ENCODE data around the gene GPRC5C.

GPRC5C gene

DNA sequence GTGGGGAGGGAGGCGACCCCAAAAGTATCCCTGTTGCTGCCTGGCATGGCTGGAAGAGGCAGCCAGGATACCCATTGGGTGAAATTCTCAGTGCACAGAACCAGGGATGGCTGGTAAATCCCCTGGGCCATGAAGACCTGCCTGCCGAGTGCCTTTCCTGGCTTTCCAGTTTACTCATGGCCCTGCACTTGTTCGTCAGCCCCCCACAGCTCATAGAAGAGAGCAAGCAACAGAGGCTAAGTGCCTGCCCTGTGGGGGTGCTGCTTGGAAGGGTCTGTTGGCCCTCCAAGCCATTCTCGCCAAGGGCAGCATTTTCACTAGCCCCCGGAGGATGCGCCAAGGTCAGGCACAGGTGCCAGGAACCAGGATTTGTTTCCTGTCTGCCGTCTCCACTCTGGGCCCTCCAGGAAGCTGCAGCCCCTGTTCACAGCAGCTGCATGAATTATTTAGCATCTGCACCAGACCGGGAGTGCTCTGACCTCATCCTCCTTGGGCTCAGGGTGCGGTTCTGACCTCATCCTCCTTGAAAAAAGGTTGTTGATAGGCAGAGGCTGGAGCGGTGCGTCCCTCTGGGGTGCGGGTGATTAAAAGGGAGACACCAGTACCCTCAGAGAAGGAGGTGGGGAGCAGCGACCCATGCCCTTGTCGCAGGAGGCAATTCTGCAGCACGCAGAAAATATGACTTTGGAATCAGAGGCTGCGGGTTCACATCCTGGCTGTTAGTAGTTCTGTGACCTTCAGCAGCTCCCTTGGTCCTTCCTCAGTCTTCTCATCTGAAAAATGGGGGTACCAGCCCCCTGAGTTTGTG, 20.3 kb downstream of the GPRC5C start:
- no peak for DNase-seq (ENCODE audit: low spot score)

DNA sequence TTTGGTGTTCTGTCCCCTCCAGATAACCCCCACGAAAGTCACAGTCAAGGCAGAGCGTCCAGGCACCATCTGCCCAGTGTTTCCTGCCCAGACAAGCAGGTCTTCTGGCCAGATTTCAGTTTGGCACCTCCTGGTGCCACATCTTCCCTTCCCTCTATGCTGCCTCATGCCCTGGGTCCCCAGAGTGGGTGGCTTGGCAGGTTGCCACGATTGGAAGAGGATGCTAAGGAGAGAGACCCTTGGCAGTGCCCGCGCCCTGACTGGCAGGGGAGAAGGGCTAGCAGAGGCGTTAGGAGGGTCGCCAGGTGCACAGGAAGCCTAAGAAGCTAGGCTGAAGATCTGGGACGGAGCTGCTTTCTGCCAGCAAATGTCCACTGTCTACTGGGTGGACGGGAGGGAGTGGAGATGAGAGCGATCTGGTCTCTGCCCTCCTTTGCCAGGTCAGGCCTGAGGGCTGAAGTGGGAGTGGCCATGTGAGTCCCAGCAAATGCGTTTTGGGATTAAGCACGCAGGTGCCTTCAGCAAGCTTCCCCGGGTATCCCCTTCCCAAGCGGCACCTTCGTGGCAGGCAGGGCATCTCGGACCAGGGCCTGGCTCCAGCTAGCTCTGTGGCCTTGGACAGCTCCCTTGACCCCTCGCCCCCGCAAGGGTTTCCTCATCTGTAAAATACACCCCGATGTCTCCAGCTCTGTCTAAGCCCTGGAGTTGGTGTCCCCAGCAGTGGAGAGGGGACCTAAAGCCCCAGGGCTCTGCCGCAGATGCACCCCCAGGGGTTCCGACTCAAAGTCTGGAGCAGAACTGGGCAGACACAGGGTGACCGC, 21.2 kb downstream of the GPRC5C start:
- DNase-seq (ENCODE audit: low spot score) = no peak

GRCh38 chr17:74453665-74454196, 21.8 kb downstream of the GPRC5C start:
- DNase-seq (ENCODE audit: low spot score) = peak; percentile 98

DNA sequence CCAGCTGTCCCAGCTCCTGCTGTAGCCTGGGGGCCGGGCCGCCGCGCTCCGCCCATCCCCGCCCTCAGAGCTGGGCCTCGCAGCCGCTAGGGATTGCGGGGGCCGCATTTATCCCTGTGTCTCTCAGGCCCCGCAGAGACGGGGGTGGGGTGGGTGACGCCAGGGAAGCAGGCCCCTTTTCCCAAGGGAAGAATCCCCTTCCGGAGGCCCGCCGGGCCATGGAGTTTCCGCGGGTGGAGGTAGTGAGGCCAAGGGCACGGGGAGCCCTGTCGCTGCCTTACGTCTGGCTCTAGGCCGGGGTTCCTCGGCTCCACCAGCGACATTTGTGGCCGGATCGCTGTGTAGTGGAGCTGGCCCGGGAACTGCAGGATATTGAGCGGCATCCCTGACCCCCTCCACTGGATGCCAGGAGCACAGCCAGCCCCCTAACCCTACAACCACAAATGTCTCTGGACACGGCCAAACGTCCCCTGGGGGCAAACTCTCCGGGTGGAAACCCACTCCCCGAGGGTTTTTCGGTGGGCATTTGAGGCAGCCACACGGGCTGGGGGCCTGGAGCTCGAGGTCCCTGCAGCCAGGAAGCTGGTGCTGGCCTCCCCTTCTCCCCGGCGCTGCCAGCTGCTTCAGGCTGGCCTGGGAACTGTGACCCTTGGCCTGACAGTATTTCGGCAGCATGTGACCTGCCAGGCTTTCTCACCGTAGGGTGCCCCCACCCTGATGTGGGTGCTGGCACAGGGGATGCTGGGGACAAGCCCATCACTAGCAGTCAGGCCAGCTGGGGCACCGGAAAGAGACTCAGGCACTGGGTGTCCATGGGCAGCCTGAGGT, 22.5 kb downstream of the GPRC5C start:
- no peak for DNase-seq (ENCODE audit: low spot score)

DNA sequence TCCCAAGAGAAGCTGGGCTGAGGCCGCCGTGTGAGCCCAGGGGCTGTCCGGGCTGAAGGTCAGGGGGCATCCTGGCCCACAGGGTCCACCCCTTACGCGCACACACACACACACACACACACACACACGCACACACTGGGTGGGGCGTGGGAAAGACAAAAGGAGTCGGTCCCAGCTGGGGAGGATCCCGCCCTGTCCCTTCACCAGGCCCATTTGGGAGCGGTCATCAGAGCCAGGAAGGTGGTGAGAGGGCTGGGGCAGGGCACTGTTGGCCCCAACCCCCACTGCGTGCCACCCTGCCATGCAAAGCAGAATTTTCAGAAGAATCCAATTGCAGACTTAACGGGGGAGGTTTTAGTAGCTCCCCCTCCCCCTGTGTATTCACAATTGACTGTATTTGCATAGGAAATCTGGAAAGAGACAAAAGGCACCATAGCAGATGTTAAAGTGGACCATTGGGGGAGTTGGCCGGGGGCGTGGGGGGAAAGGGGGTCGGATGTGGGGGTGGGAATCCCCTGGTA, 23.2 kb downstream of the GPRC5C start:
- DNase-seq (ENCODE audit: low spot score) = no peak

DNA sequence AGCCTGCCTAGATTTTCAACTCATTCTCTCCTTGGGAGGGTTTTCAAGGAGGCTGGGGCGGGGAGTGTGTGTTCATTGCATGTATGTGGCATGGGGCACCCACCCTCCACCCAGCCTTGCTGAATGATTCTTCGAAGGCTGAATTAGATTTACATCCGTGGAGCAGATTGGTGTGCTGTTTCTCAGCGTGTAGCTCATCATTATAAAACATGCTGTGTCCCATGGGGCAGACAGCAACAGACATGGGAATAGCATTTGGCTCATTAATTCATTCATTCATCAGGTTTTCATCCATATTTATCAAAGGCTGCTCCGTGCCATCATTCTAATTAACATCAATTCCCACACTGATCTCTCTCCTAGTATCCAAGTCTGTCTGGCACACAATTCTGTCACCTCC, 23.9 kb downstream of the GPRC5C start:
- no peak for DNase-seq (ENCODE audit: low spot score)

- peak; percentile 86 for DNase-seq (ENCODE audit: low spot score)
These were observed 25.4 kb downstream of the GPRC5C start for GRCh38 chr17:74457146-74457819.

GRCh38 chr17:74457820-74458166, 25.9 kb downstream of the GPRC5C start:
- no peak for DNase-seq (ENCODE audit: low spot score)

DNA sequence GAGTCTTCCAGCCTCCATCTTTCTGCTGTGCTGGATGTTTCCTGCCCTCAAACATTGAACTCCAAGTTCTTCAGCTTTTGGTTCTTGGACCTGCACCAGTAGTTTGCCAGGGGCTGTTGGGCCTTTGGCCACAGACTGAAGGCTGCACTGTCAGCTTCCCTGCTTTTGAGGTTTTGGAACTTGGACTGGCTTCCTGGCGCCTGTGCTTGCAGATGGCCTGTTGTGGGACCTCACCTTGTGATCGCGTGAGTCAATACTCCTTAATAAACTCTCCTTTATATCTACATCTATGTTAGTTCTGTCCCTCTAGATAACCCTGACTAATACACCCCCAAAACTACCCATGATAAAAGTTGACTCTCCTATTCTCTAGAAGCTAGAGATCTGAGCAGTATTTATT, 26.9 kb downstream of the GPRC5C start:
- no peak for DNase-seq (ENCODE audit: low spot score)

GRCh38 chr17:74459622-74460021, 27.7 kb downstream of the GPRC5C start:
- no peak for DNase-seq (ENCODE audit: low spot score)

- DNase-seq (ENCODE audit: low spot score) = no peak
These were observed 28.4 kb downstream of the GPRC5C start for GRCh38 chr17:74460241-74460640.

DNA sequence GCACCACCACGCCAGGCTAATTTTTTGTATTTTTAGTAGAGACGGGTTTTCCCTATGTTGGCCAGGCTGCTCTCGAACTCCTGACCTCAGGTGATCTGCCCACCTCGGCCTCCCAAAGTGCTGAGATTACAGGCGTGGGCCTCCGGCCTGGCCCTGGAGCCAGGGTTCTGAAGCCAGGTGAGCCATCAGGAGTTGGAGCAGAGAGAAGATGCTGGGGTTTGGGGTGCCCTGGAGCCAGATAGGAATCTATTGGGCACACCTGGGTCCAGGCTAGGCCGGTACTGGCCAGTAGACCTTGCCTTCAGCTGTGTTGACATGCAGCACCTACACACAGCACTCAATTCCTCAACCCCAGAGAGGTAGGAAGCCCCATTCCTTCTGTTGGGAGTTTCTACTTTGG, 29.1 kb downstream of the GPRC5C start:
- DNase-seq (ENCODE audit: low spot score) = no peak

DNA sequence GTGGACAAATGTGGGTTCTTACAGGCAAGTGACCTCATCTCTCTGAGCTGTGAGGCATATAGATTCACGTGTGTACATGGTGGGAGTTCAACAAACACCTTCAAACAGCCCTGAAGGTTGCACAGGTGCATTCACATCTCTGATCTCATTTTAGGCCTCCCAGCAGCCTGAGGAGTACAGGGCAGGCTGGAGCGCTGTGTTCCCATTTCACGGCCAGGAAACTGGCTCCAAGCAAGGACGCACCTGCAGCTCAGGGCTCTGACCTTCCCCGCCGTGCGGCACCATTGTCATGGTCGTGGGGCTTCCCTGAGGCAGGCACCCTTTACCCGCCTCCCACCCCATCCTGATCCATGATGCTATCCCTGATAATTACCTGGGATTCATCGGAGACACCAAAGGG, 29.7 kb downstream of the GPRC5C start:
- no peak for DNase-seq (ENCODE audit: low spot score)

DNA sequence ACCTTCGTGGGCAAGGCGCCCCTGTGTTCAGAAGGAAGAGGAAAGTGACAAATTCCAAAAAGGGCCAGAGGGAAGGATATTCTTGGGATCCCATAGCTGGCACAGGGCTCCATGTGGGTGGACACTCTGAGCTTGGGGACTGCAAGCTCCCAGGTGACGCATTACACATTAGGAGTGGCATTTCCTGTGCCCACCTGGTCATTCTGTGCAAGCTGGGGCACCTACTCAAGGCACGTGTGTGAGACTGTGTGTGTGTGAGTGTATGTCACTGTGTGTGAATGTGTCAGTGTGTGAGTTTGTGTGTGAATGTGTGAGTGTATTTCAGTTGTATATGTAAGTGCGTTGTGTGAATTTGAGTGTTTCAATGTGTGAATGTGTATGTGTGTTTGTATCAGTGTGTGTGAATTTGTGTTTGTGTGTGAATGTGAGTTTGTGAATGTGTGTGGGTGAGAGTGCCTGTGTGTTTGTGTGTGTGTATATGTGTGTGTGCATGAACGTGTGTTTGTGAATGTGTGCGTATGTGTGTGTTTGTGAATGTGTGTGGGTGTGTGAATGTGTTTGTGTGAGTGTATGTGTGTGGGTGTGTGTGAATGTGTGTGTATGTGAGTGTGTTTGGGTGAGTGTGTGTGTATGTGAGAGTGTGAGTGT, 33.0 kb downstream of the GPRC5C start:
- DNase-seq (ENCODE audit: low spot score) = no peak

DNA sequence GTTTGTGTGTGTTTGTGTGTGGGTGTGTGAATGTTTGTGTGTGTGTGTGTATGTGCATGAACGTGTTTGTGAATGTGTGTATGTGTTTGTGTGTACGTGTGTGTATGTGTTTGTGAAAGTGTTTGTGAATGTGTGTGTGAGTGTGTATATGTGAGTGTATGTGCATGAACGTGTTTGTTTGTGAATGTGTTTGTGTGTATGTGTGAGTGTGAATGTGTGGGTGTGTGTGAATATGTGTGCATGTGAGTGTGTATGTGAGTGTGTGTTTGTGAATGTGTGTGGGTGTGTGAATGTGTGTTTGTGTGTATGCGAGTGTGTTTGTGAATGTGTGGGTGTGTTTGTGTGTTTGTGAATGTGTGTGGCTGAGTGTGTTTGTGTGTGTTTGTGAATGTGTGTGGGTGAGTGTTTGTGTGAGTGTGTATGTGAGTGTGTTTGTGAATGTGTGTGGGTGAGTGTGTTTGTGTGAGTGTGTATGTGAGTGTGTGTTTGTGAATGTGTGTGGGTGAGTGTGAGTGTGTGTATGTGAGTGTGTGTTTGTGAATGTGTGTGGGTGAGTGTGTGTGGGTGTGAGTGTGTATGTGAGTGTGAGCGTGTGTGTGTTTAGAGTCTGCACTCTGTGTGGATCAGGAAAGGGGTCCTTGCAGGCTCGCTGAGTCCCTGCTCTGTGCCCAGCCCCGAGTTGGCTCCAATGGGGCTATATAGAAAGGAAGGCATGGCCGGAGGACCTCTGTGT, 33.7 kb downstream of the GPRC5C start:
- DNase-seq (ENCODE audit: low spot score) = no peak

DNA sequence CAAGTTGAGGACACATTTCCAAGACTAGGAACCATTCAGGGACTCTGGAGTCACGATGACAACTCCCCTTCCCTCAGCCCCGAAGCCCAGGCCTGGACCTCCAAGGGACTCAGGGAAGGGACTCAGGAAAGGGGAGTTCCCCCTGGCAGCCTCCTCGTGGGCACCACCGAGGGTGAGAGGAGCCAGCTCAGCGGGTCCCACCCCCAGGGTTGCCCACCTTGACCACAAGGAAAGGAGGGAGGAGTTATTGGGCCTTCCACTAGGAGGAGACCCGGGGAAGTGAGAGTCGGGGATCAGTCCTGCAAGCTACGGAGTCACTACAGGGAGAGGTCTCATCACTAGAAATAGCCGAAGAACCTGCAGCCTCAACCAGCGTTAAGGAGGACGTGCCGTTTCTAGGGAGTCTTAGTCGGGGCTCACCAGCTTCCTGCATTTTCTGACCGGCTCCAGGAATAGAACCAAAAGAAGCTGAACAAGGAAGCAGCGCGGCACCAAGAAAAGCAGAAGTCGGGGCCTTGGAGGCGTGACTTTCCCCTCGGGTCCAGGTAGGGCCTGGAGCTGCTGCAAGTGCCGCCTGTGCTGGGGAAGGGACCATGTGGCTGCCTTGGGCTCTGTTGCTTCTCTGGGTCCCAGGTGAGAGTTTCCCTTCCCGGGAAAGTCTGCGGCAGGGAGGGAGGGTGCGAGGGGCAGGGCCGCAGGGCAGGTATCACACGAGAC, 34.4 kb downstream of the GPRC5C start, which contains the start of gene CD300A:
Gene CD300A, plus strand, starts transcription at position 524 of the 717 bp plus-strand sequence. Its CDS starts 70 bp downstream, at position 594.
- no peak for DNase-seq (ENCODE audit: low spot score)

DNA sequence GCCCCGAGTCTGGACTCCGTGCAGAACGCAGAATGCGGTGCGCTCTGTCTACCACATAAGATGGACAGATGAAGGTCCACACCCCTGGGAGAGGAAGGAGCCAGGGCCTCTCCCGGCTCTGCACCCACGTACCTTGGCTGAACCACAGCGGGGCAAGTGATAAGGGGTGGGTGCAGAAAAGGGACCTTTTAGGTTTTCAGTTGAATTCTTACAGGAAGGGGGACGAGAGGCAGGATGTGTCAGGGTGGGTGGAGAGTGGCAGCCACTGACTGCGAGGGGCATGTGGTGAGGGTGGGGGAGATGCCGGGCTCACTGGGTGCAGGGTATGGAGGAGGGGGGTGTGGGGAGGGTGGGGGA, 34.9 kb downstream of the GPRC5C start:
- no peak for DNase-seq (ENCODE audit: low spot score)

DNA sequence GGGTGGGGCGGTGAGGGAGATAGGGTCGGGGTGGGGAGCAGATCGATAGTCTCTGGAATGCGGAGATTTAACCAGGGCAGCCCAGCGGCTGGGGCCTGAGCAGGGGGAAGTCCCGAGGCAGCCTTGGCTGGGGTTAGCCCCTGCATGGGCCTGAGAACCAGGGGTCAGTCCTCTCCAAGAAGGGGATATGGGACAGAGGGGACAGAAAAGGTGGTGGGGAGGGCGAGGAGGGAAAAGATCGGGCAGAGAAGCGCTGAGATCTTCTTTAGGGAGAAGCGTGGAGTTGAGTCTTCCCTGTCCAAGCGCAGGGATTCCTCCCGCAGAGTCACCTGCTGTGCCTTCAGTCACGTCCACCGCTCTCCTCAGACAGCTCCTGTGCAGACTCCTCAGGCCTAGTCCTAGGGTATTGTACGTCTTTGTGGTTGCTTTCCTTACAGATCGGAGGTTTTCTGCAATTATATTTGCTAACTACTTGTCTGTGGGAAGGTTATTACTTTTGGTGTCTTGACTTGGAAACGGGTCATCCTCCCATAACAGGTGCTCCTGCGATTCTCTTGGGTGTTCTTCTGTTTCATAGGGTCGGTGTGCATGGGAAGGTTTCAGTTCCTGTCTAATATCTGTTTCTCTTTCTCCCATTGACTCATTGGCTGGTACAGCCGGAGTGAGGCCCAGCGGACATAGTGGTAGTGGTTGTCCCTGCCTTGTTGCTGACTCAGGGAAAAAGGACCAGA, 35.5 kb downstream of the GPRC5C start:
- no peak for DNase-seq (ENCODE audit: low spot score)

DNA sequence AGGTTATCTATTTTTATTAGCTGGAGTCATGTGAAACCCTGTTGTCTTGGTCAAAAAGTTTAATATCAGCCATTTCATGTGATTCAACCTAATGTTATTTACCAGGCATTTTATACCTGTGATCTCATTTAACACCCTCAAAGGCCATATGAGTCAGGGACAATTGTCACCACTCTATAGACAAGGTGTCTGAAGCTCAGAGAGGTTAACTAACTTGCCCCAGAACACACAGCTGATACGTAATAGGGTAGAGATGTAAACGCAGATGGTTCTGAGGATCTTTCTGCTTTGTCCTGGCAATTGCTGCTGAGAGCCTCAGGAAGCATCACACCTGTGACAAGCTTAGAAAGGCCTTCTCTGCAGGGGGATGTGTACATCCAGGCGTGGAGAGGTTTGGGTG, 39.5 kb downstream of the GPRC5C start:
- no peak for DNase-seq (ENCODE audit: low spot score)
